Esophagus muscularis mucosa (tissue), 4 donors: ENCODE results near the gene CAPZB.

ENCODE experiments used
- CTCF ChIP-seq, 3 experiments: fragments of 200-600 bp in 2 of 3; fragments of 450-650 bp in 1 of 3; sonication (generic) in 2 of 3; IDR thresholded peaks; one replicate each; pipeline ENCODE4 v1.5.1; 2017 to 2019; ENCODE audit warnings: antibody characterized with exemption in 3 of 3, mild to moderate bottlenecking in 2 of 3, moderate library complexity in 1 of 3
- EP300 ChIP-seq: sonication (generic); formaldehyde crosslinking; IDR thresholded peaks from one replicate; pipeline ENCODE4 v1.6.1; 2017; ENCODE audit warnings: antibody characterized with exemption
- POLR2A ChIP-seq: fragments of 450-650 bp; IDR thresholded peaks from one replicate; pipeline ENCODE4 v1.6.1; 2017; ENCODE audit warnings: antibody characterized with exemption, moderate library complexity, mild to moderate bottlenecking, low read depth
- POLR2AphosphoS5 ChIP-seq, 2 donors: sonication (generic); formaldehyde crosslinking; IDR thresholded peaks; one replicate each; pipeline ENCODE4 v1.6.1; 2017; ENCODE audit warnings: antibody characterized with exemption in 2 of 2

GRCh38 chr1:19374926-19375325, 110.4 kb downstream of the CAPZB start:
- TF ChIP-seq CTCF (IDR thresholded peaks at IDR 0.05): no peak
- no peak for TF ChIP-seq POLR2AphosphoS5 (IDR thresholded peaks at IDR 0.05)
- no peak for TF ChIP-seq EP300
- no peak for TF ChIP-seq POLR2A
